Glutamatergic neuron (in vitro differentiated cells): ENCODE results near the gene SLC6A3. TPM values are rescaled to one million over a fixed set of nuclear protein-coding genes. Genes with fewer than 3 reads are reported as not detected.

ENCODE experiments used
- DNase-seq: peaks from one replicate; pipeline ENCODE4 v3.0.0; 2022
- H3K27ac Mint-ChIP-seq: one replicate; pipeline ENCODE4 v1.8.0; 2020; ENCODE audit warnings: mild to moderate bottlenecking, mixed read lengths, inconsistent platforms; ENCODE audit not compliant: unreplicated experiment
- H3K27me3 Mint-ChIP-seq: one replicate; pipeline ENCODE4 v1.8.0; 2020; ENCODE audit warnings: mild to moderate bottlenecking, moderate library complexity, mixed read lengths, inconsistent platforms; ENCODE audit not compliant: unreplicated experiment
- H3K36me3 Mint-ChIP-seq: one replicate; pipeline ENCODE4 v1.8.0; 2020; ENCODE audit warnings: mild to moderate bottlenecking, mixed read lengths, inconsistent platforms; ENCODE audit not compliant: unreplicated experiment
- H3K4me1 Mint-ChIP-seq: one replicate; pipeline ENCODE4 v1.8.0; 2020; ENCODE audit warnings: mild to moderate bottlenecking, low read depth, mixed read lengths, inconsistent platforms; ENCODE audit not compliant: unreplicated experiment
- H3K4me3 Mint-ChIP-seq: one replicate; pipeline ENCODE4 v1.8.0; 2020; ENCODE audit warnings: mild to moderate bottlenecking, mixed read lengths, inconsistent platforms; ENCODE audit not compliant: unreplicated experiment
- H3K9me3 Mint-ChIP-seq: one replicate; pipeline ENCODE4 v1.8.0; 2020; ENCODE audit warnings: mild to moderate bottlenecking, moderate library complexity, mixed read lengths, inconsistent platforms; ENCODE audit not compliant: unreplicated experiment
- CTCF ChIP-seq: fragments of 200-600 bp; sonication (generic); IDR thresholded peaks from one replicate; pipeline ENCODE4 v1.5.0; 2021; ENCODE audit not compliant: partially characterized antibody, unreplicated experiment
- total RNA-seq: library from RNA; stranded (reverse); fragmentation: NEBNext Ultra II Directional; extraction: Animal tissue kit (Norgen Biotek cat#: 25700); gene quantifications from one replicate; pipeline ENCODE4 v1.2.1, GENCODE V29; 2021; ENCODE audit not compliant: unreplicated experiment

The SLC6A3 gene
- total RNA-seq, 1 donor from 2014 or later, result 22.4 TPM

DNA sequence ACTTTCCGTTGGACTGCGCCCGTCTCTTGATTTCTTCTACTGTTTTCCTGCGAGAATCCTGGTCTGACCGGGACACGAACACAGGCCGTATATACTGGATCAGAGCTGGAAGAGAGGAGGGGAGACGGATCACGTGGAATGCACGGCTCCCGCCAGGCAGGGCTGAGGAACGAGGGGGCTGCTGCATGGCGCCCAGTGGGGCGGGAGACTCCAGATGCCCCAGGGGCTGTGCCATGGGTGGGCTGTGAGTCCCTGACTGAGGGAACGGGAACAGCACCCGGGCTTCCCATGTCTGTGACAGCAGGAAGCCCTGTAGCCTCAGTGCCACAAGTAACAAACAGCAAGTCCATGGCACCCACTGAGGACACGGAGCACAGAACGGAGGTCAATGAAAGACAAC, 44.5 kb upstream of the SLC6A3 start:
- H3K4me3 Mint-ChIP-seq, result no peak overlapping the region
- peaks cover 3% of the 10 kb centered on the region for H3K27me3 Mint-ChIP-seq
- DNase-seq, result no peak
- H3K4me1 Mint-ChIP-seq, result peaks cover 7% of the 10 kb centered on the region
- no peak overlapping the region for H3K27ac Mint-ChIP-seq
- peaks cover 3% of the 10 kb centered on the region for H3K9me3 Mint-ChIP-seq
- H3K36me3 Mint-ChIP-seq, result peaks cover 9% of the 10 kb centered on the region
- TF ChIP-seq CTCF, result no peak

GRCh38 chr5:1488882-1489680, 43.8 kb upstream of the SLC6A3 start:
- Mint-ChIP-seq H3K36me3 (peaks cover 9% of the 10 kb centered on the region), H3K27me3 (peaks cover 3% of the 10 kb centered on the region), H3K4me1 (peaks cover 7% of the 10 kb centered on the region), H3K27ac (no peak overlapping the region), H3K9me3 (peaks cover 3% of the 10 kb centered on the region), H3K4me3 (no peak overlapping the region)
- DNase-seq, result no peak
- no peak for TF ChIP-seq CTCF

- DNase-seq, result no peak
- Mint-ChIP-seq H3K36me3 (peaks cover 9% of the 10 kb centered on the region), H3K27ac (no peak overlapping the region), H3K9me3 (peaks cover 3% of the 10 kb centered on the region), H3K4me3 (no peak overlapping the region), H3K27me3 (peaks cover 3% of the 10 kb centered on the region), H3K4me1 (peaks cover 7% of the 10 kb centered on the region)
- TF ChIP-seq CTCF, result no peak
Observed at GRCh38 chr5:1487079-1487764, 42.0 kb upstream of the SLC6A3 start.

DNA sequence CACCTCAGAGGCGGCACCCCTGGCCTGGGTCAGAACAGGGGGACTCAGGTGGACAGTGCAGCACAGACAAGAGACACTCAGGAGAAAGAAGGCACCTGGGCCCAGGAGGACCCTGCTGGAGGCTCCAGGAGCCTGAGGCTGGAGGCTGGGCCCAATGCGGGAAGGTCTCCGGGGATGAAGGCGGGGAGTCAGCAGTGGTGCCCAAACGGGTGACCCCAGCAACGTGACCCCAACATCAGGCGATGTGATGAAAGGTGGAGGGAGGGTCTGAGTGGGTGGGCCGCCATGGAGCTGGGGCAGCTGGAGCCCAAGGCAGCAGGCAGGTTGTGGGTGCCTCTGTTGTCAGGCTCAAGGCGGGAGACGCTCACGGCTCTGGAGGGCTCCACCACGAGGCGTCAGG, 41.0 kb upstream of the SLC6A3 start:
- TF ChIP-seq CTCF, result no peak
- H3K27ac Mint-ChIP-seq, result no peak overlapping the region

GRCh38 chr5:1485579-1486118, 40.4 kb upstream of the SLC6A3 start:
- H3K9me3 Mint-ChIP-seq, result peaks cover 2% of the 10 kb centered on the region
- TF ChIP-seq CTCF, result no peak
- H3K27ac Mint-ChIP-seq, result no peak overlapping the region
- H3K4me3 Mint-ChIP-seq, result no peak overlapping the region
- H3K36me3 Mint-ChIP-seq, result peaks cover 5% of the 10 kb centered on the region
- no peak for DNase-seq
- H3K4me1 Mint-ChIP-seq, result peaks cover 4% of the 10 kb centered on the region
- peaks cover 8% of the 10 kb centered on the region for H3K27me3 Mint-ChIP-seq

More for the DNA sequence above, 41.0 kb upstream of the SLC6A3 start:
- peaks cover 8% of the 10 kb centered on the region for H3K27me3 Mint-ChIP-seq
- no peak for DNase-seq
- peaks cover 9% of the 10 kb centered on the region for H3K36me3 Mint-ChIP-seq
- H3K4me3 Mint-ChIP-seq, result no peak overlapping the region
- H3K9me3 Mint-ChIP-seq, result peaks cover 3% of the 10 kb centered on the region
- H3K4me1 Mint-ChIP-seq, result peaks cover 7% of the 10 kb centered on the region
